ENCODE measurements around the gene ATP10B.
"Not testable (repeated sequence)": the region's sequence is repeated elsewhere in the genome, so short reads cannot be mapped to it uniquely, and the experiment has no call there.

ATP10B gene, protein sequence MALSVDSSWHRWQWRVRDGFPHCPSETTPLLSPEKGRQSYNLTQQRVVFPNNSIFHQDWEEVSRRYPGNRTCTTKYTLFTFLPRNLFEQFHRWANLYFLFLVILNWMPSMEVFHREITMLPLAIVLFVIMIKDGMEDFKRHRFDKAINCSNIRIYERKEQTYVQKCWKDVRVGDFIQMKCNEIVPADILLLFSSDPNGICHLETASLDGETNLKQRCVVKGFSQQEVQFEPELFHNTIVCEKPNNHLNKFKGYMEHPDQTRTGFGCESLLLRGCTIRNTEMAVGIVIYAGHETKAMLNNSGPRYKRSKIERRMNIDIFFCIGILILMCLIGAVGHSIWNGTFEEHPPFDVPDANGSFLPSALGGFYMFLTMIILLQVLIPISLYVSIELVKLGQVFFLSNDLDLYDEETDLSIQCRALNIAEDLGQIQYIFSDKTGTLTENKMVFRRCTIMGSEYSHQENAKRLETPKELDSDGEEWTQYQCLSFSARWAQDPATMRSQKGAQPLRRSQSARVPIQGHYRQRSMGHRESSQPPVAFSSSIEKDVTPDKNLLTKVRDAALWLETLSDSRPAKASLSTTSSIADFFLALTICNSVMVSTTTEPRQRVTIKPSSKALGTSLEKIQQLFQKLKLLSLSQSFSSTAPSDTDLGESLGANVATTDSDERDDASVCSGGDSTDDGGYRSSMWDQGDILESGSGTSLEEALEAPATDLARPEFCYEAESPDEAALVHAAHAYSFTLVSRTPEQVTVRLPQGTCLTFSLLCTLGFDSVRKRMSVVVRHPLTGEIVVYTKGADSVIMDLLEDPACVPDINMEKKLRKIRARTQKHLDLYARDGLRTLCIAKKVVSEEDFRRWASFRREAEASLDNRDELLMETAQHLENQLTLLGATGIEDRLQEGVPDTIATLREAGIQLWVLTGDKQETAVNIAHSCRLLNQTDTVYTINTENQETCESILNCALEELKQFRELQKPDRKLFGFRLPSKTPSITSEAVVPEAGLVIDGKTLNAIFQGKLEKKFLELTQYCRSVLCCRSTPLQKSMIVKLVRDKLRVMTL (N-terminal part only)

GRCh38 chr5:160852049-160852448 lies at the start of gene ATP10B:
Gene ATP10B, minus strand, starts transcription at chr5:160852211. Its CDS starts 164,137 bp downstream, at chr5:160688074.
- no peaks in the 10 kb centered on the region for H3K4me1 ChIP-seq (ENCODE audit: control insufficient read depth in 1 of 2, insufficient read depth in 2 of 2, low read length in 2 of 2)
- no peaks in the 10 kb centered on the region for H3K36me3 ChIP-seq (ENCODE audit: control insufficient read depth in 1 of 2, insufficient read depth in 2 of 2, low read length in 2 of 2)
- no peak within 1 kb of the TSS for H3K27ac ChIP-seq (ENCODE audit: low read depth, low read length)
- no peaks in the 10 kb centered on the region for H3K27me3 ChIP-seq (ENCODE audit: control insufficient read depth in 1 of 2, insufficient read depth in 2 of 2, low read length in 2 of 2)
- H3K4me3 ChIP-seq (ENCODE audit: low read depth in 1 of 2, low read length in 2 of 2), result no peak within 1 kb of the TSS
- no peaks in the 10 kb centered on the region for H3K9me3 ChIP-seq (ENCODE audit: control insufficient read depth in 1 of 2, low read length in 2 of 2)
- H3K9ac ChIP-seq (ENCODE audit: low read depth in 1 of 2, low read length in 2 of 2), result no peak within 1 kb of the TSS

DNA sequence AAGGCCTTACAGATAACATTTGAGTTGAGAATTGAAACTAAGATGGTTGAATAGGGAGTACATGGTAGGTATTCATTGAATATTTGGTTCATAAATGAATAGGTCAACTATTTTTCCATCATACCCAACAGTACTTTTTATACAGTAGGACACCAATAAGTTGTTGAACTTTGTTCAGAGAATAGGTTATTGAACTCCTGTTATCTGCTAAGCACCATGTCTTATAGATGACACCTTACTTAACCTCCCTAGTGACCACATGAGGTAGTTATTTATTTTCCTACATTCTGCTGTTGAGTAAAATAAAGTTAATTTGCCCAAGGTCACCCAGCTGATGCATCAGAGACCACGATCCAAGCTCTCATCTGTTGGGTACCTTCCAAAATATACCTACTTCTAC lies 49.6 kb upstream of the ATP10B start:
- Histone ChIP-seq H3K9me3 (ENCODE audit: control insufficient read depth in 1 of 2, low read length in 2 of 2) (no peaks in the 10 kb centered on the region), H3K27me3 (ENCODE audit: control insufficient read depth in 1 of 2, insufficient read depth in 2 of 2, low read length in 2 of 2) (no peaks in the 10 kb centered on the region), H3K4me1 (ENCODE audit: control insufficient read depth in 1 of 2, insufficient read depth in 2 of 2, low read length in 2 of 2) (peaks cover 24 to 35% of the 10 kb centered on the region in 2 donors), H3K36me3 (ENCODE audit: control insufficient read depth in 1 of 2, insufficient read depth in 2 of 2, low read length in 2 of 2) (no peaks in the 10 kb centered on the region), H3K9ac (ENCODE audit: low read depth in 1 of 2, low read length in 2 of 2) (no peak overlapping the region), H3K4me3 (ENCODE audit: low read depth in 1 of 2, low read length in 2 of 2) (no peak overlapping the region), H3K27ac (ENCODE audit: low read depth, low read length) (no peak overlapping the region)

GRCh38 chr5:160899735-160900134 lies 47.7 kb upstream of the ATP10B start:
- H3K27me3 ChIP-seq (ENCODE audit: control insufficient read depth in 1 of 2, insufficient read depth in 2 of 2, low read length in 2 of 2), result no peaks in the 10 kb centered on the region
- H3K27ac ChIP-seq (ENCODE audit: low read depth, low read length), result no peak overlapping the region
- no peak overlapping the region for H3K9ac ChIP-seq (ENCODE audit: low read depth in 1 of 2, low read length in 2 of 2)

GRCh38 chr5:160893180-160893964 lies 41.4 kb upstream of the ATP10B start:
- H3K27me3 ChIP-seq (ENCODE audit: control insufficient read depth in 1 of 2, insufficient read depth in 2 of 2, low read length in 2 of 2); H3K4me1 ChIP-seq (ENCODE audit: control insufficient read depth in 1 of 2, insufficient read depth in 2 of 2, low read length in 2 of 2); H3K36me3 ChIP-seq (ENCODE audit: control insufficient read depth in 1 of 2, insufficient read depth in 2 of 2, low read length in 2 of 2); H3K4me3 ChIP-seq (ENCODE audit: low read depth in 1 of 2, low read length in 2 of 2); H3K9me3 ChIP-seq (ENCODE audit: control insufficient read depth in 1 of 2, low read length in 2 of 2); H3K9ac ChIP-seq (ENCODE audit: low read depth in 1 of 2, low read length in 2 of 2); H3K27ac ChIP-seq (ENCODE audit: low read depth, low read length): not testable (repeated sequence)

More at GRCh38 chr5:160899735-160900134, 47.7 kb upstream of the ATP10B start:
- Histone ChIP-seq H3K36me3 (ENCODE audit: control insufficient read depth in 1 of 2, insufficient read depth in 2 of 2, low read length in 2 of 2) (no peaks in the 10 kb centered on the region), H3K4me1 (ENCODE audit: control insufficient read depth in 1 of 2, insufficient read depth in 2 of 2, low read length in 2 of 2) (peaks cover 8 to 18% of the 10 kb centered on the region in 2 donors), H3K9me3 (ENCODE audit: control insufficient read depth in 1 of 2, low read length in 2 of 2) (no peaks in the 10 kb centered on the region), H3K4me3 (ENCODE audit: low read depth in 1 of 2, low read length in 2 of 2) (no peak overlapping the region)

DNA sequence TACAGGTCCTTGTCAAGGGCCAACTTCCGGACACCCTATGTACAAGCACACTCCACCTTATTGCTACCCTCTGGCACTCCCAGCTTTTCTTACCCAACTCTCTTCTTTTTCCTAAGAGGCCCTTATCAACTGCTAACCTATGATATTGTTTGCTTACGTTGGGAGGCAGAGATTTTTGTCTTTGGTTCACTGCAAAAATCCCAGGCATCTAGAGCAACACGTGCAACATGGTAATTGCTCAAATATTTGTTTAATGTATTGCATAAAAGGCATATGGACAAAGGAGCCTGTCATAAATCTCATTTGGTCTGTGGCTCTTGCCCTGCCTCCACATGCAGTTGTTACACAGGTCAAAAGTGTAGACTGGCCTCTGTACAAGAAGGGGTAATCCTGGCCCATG lies 35.8 kb upstream of the ATP10B start:
- Histone ChIP-seq H3K36me3 (ENCODE audit: control insufficient read depth in 1 of 2, insufficient read depth in 2 of 2, low read length in 2 of 2) (no peaks in the 10 kb centered on the region), H3K9ac (ENCODE audit: low read depth in 1 of 2, low read length in 2 of 2) (no peak overlapping the region), H3K9me3 (ENCODE audit: control insufficient read depth in 1 of 2, low read length in 2 of 2) (no peaks in the 10 kb centered on the region), H3K27me3 (ENCODE audit: control insufficient read depth in 1 of 2, insufficient read depth in 2 of 2, low read length in 2 of 2) (no peaks in the 10 kb centered on the region), H3K27ac (ENCODE audit: low read depth, low read length) (no peak overlapping the region), H3K4me3 (ENCODE audit: low read depth in 1 of 2, low read length in 2 of 2) (no peak overlapping the region), H3K4me1 (ENCODE audit: control insufficient read depth in 1 of 2, insufficient read depth in 2 of 2, low read length in 2 of 2) (peaks cover 7% of the 10 kb centered on the region in 2 donors)

DNA sequence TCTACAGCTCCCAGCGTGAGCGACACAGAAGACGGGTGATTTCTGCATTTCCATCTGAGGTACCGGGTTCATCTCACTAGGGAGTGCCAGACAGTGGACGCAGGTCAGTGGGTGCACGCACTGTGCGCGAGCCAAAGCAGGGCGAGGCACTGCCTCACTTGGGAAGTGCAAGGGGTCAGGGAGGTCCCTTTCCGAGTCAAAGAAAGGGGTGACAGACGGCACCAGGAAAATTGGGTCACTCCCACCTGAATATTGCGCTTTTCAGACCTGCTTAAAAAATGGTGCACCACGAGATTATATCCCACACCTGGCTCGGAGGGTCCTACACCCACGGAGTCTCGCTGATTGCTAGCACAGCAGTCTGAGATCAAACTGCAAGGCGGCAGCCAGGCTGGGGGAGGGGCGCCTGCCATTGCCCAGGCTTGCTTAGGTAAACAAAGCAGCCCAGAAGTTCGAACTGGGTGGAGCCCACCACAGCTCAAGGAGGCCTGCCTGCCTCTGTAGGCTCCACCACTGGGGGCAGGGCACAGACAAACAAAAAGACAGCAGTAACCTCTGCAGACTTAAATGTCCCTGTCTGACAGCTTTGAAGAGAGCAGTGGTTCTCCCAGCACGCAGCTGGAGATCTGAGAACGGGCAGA lies 21.7 kb upstream of the ATP10B start:
- H3K4me1 ChIP-seq (ENCODE audit: control insufficient read depth in 1 of 2, insufficient read depth in 2 of 2, low read length in 2 of 2); H3K36me3 ChIP-seq (ENCODE audit: control insufficient read depth in 1 of 2, insufficient read depth in 2 of 2, low read length in 2 of 2); H3K9me3 ChIP-seq (ENCODE audit: control insufficient read depth in 1 of 2, low read length in 2 of 2); H3K27me3 ChIP-seq (ENCODE audit: control insufficient read depth in 1 of 2, insufficient read depth in 2 of 2, low read length in 2 of 2); H3K9ac ChIP-seq (ENCODE audit: low read depth in 1 of 2, low read length in 2 of 2); H3K27ac ChIP-seq (ENCODE audit: low read depth, low read length): not testable (repeated sequence)
- peak overlapping the region; percentile 35 to 57 for H3K4me3 ChIP-seq (ENCODE audit: low read depth in 1 of 2, low read length in 2 of 2)

DNA sequence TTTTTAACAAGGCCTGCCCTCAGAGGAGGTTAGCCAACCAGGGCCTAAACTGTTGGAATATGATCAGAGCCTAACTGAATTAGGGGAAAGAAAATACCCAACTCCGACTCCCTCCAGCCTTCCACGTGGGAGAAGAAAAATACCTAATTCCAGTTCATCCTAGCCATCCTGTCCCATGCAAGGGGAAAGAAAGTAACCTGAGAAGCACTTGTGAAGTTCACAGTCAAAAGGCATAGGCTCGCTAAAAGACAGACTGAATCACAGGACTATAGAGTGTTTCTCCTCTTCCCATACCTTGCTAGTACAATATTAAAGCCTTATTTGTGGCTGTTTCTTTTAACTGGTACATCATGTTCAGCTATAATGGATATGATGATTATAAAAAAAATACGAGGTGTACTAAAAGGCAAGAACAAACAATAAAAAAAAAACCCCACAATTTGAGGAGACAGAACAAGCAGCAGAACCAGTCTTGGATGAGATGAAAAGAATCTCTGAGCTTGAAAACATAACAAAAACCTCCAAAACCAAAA lies 18.0 kb upstream of the ATP10B start:
- Histone ChIP-seq H3K9ac (ENCODE audit: low read depth in 1 of 2, low read length in 2 of 2) (no peak overlapping the region), H3K4me1 (ENCODE audit: control insufficient read depth in 1 of 2, insufficient read depth in 2 of 2, low read length in 2 of 2) (no peaks in the 10 kb centered on the region), H3K36me3 (ENCODE audit: control insufficient read depth in 1 of 2, insufficient read depth in 2 of 2, low read length in 2 of 2) (no peaks in the 10 kb centered on the region), H3K4me3 (ENCODE audit: low read depth in 1 of 2, low read length in 2 of 2) (no peak overlapping the region), H3K27me3 (ENCODE audit: control insufficient read depth in 1 of 2, insufficient read depth in 2 of 2, low read length in 2 of 2) (no peaks in the 10 kb centered on the region), H3K27ac (ENCODE audit: low read depth, low read length) (no peak overlapping the region), H3K9me3 (ENCODE audit: control insufficient read depth in 1 of 2, low read length in 2 of 2) (no peaks in the 10 kb centered on the region)

GRCh38 chr5:160867976-160868375 lies 16.0 kb upstream of the ATP10B start:
- no peaks in the 10 kb centered on the region for H3K27me3 ChIP-seq (ENCODE audit: control insufficient read depth in 1 of 2, insufficient read depth in 2 of 2, low read length in 2 of 2)
- H3K9me3 ChIP-seq (ENCODE audit: control insufficient read depth in 1 of 2, low read length in 2 of 2), result no peaks in the 10 kb centered on the region
- H3K9ac ChIP-seq (ENCODE audit: low read depth in 1 of 2, low read length in 2 of 2), result no peak overlapping the region
- no peaks in the 10 kb centered on the region for H3K4me1 ChIP-seq (ENCODE audit: control insufficient read depth in 1 of 2, insufficient read depth in 2 of 2, low read length in 2 of 2)
- no peak overlapping the region for H3K27ac ChIP-seq (ENCODE audit: low read depth, low read length)
- no peaks in the 10 kb centered on the region for H3K36me3 ChIP-seq (ENCODE audit: control insufficient read depth in 1 of 2, insufficient read depth in 2 of 2, low read length in 2 of 2)
- H3K4me3 ChIP-seq (ENCODE audit: low read depth in 1 of 2, low read length in 2 of 2), result no peak overlapping the region

- Histone ChIP-seq H3K4me1 (ENCODE audit: control insufficient read depth in 1 of 2, insufficient read depth in 2 of 2, low read length in 2 of 2) (no peaks in the 10 kb centered on the region), H3K27ac (ENCODE audit: low read depth, low read length) (no peak overlapping the region), H3K9me3 (ENCODE audit: control insufficient read depth in 1 of 2, low read length in 2 of 2) (no peaks in the 10 kb centered on the region), H3K4me3 (ENCODE audit: low read depth in 1 of 2, low read length in 2 of 2) (no peak overlapping the region), H3K9ac (ENCODE audit: low read depth in 1 of 2, low read length in 2 of 2) (no peak overlapping the region), H3K27me3 (ENCODE audit: control insufficient read depth in 1 of 2, insufficient read depth in 2 of 2, low read length in 2 of 2) (no peaks in the 10 kb centered on the region), H3K36me3 (ENCODE audit: control insufficient read depth in 1 of 2, insufficient read depth in 2 of 2, low read length in 2 of 2) (no peaks in the 10 kb centered on the region)
These were observed 560 bp downstream of the ATP10B start for GRCh38 chr5:160851451-160851850.
